GM15510 (cell line): ENCODE data around the gene SCAMP1.

Source experiments
- POLR2A ChIP-seq: IDR thresholded peaks from 3 replicates; pipeline ENCODE4 v1.6.1; 2011; ENCODE audit warnings: borderline replicate concordance; ENCODE audit not compliant: insufficient read length; ENCODE audit errors: extremely low read depth

The SCAMP1 gene

DNA sequence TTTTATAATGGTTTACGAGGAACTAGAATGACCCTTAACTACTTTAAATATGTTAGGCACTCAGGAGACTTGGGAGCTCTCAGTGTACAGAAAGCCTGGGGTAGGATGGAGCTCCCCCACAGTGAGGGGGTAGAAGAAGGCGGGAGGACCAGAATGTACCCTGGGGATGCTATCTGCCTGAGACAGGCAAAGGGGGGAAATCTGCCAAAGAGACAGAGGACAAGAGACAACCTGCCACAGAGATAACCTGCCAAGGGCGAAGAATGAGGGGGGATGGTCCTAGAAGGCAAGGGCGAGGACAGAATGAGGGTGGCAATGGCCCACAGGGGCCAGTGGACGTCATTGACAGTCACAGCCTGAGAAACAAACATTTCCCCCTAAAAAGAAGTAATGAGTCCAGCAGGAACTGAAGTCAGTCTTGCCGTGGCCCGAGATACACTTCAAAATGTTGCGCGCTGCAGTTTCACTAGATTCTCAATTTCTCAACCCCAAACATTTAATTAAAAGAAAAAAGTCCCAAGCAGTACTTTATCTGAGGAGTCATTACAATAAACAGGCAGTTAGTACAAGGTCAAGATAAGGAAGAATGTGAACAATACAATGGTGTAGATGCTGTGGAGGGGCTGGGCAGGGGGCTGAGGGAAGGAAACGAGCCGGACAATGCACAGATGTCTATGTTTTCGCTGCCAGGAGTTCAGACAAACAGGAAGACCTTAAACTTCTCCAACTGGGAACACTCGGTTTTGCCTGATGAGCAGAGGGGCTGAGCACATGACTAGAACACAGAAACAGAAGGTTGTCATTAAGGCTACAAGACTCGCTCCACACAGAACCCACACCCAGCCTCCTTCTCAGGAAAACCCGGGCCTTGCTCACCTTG is 163.1 kb downstream of the SCAMP1 start:
- TF ChIP-seq POLR2A: no peak

GRCh38 chr5:78526049-78526525 is 165.7 kb downstream of the SCAMP1 start:
- no peak for TF ChIP-seq POLR2A

GRCh38 chr5:78527054-78527859 is 166.8 kb downstream of the SCAMP1 start:
- TF ChIP-seq POLR2A: no peak

GRCh38 chr5:78527925-78528324 is 167.5 kb downstream of the SCAMP1 start:
- TF ChIP-seq POLR2A: no peak
